GM19025 (cell line): ENCODE data around the gene CFP.
A peak's percentile ranks its signal among the peaks of the same experiment; 100 is the strongest.
"Not testable (repeated sequence)": the region's sequence is repeated elsewhere in the genome, so short reads cannot be mapped to it uniquely, and the experiment has no call there.

Experiments
- ATAC-seq: cut with Tn5 transposase; IDR thresholded peaks from one replicate; pipeline ENCODE4 v1.9.1; 2021; ENCODE audit warnings: mild to moderate bottlenecking, low read depth, moderate library complexity; ENCODE audit not compliant: unreplicated experiment

The CFP gene

GRCh38 chrX:47608130-47608810, 21.5 kb downstream of the CFP start:
- ATAC-seq, result no peak

GRCh38 chrX:47607091-47607490, 22.6 kb downstream of the CFP start:
- no peak for ATAC-seq

- ATAC-seq, result no peak
Measured at GRCh38 chrX:47605024-47605423, 24.7 kb downstream of the CFP start.

GRCh38 chrX:47603125-47603524, 26.6 kb downstream of the CFP start:
- ATAC-seq, result not testable (repeated sequence)

- no peak for ATAC-seq
Measured at GRCh38 chrX:47597222-47597621, 32.5 kb downstream of the CFP start.

- no peak for ATAC-seq
Measured at GRCh38 chrX:47596256-47596655, 33.5 kb downstream of the CFP start.

- ATAC-seq, result no peak
Measured at GRCh38 chrX:47595716-47596251, 33.9 kb downstream of the CFP start.

- no peak for ATAC-seq
Measured at GRCh38 chrX:47593522-47593921, 36.2 kb downstream of the CFP start.

- ATAC-seq, result no peak
Measured at GRCh38 chrX:47590984-47591383, 38.7 kb downstream of the CFP start.

- no peak for ATAC-seq
Measured at GRCh38 chrX:47587906-47588735, 41.6 kb downstream of the CFP start.

- no peak for ATAC-seq
Measured at GRCh38 chrX:47587091-47587891, 42.4 kb downstream of the CFP start.

- no peak for ATAC-seq
Measured at GRCh38 chrX:47586043-47586787, 43.5 kb downstream of the CFP start.

- ATAC-seq, result no peak
Measured at GRCh38 chrX:47585273-47585672, 44.5 kb downstream of the CFP start.

- no peak for ATAC-seq
Measured at GRCh38 chrX:47584714-47585113, 45.0 kb downstream of the CFP start.

GRCh38 chrX:47583240-47583861, 46.4 kb downstream of the CFP start:
- no peak for ATAC-seq

- ATAC-seq, result peak; percentile 88
Measured at GRCh38 chrX:47581731-47582647, 47.7 kb downstream of the CFP start, which contains the start of gene TIMP1. Gene TIMP1 (plus strand): TSS chrX:47582436. CDS start chrX:47583416, 980 bp downstream.

- ATAC-seq, result no peak
Measured at GRCh38 chrX:47579537-47579936, 50.2 kb downstream of the CFP start.

GRCh38 chrX:47578692-47579091, 51.0 kb downstream of the CFP start:
- ATAC-seq, result no peak

- no peak for ATAC-seq
Measured at GRCh38 chrX:47577901-47578300, 51.8 kb downstream of the CFP start.
